SH-SY5Y (cell line): Measurements from ENCODE around the gene CHIC1.

ENCODE experiments used
- GATA2 ChIP-seq: IDR thresholded peaks from 2 replicates; pipeline ENCODE4 v1.6.1; 2011; ENCODE audit warnings: mild to moderate bottlenecking, low read depth, low read length
- GATA3 ChIP-seq: IDR thresholded peaks from 2 replicates; pipeline ENCODE4 v1.6.1; 2011; ENCODE audit warnings: low read depth, mild to moderate bottlenecking, low read length, moderate library complexity

The CHIC1 gene

DNA sequence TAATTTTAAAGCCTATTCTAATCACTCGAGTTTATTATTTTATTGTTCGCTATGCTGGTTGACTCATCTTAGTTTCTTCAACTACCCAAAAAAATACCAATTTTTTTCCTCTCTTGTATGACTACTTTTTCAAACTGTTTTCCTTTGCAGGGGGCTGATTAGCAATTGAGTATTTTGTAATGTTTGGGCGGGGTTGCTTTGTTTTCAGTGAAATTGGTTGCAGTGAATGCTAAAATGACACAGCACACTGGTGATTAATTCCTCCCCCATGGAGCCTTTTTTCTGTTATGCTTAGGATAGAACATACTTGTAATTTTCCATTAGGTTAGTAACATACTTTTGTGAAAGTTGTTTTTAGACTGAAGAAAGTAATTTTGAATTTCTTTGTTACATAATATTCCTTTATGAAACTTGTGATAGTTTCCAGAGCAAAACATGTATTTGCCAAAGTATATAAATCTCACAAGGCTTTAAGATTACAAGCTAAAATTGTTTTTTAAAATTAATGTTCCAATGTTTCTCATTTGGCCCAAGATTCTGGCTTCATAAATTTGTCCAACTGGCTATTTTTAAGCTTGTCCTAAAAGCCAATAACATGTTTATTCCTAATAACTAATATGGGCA is 120.4 kb downstream of the CHIC1 start:
- TF ChIP-seq GATA3 (no peak), GATA2 (no peak)

DNA sequence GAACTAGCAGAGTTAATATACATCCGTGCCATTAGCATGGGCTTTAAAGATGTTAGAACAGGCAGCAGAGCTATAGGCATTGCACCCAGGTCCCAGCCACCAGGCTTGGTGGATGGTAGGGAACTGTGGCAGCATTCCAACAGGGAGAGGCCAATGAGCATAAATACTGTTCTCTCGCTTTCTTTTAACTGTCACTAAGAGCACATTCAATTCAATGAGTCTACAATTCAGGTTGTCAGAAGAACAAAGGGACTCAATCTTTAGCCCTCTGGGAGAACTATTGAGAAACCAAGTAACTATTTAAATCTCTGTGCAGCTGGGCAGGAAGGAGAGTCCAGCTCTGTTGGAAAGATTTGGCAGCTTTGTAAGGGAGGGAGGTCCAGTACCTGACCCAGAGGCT is 165.6 kb downstream of the CHIC1 start:
- TF ChIP-seq GATA3 (no peak), GATA2 (no peak)
